ENCODE data around the gene GALNTL6. TPM values are rescaled to one million over a fixed set of nuclear protein-coding genes. Genes with fewer than 3 reads are reported as not detected.

The GALNTL6 gene
- total RNA-seq, 1 donor from 2014 or later: 0.16 TPM

GRCh38 chr4:172654457-172654856 is 841.3 kb downstream of the GALNTL6 start:
- no peak for DNase-seq (ENCODE audit: low spot score)

- no peak for DNase-seq (ENCODE audit: low spot score)
Measured at GRCh38 chr4:172656055-172656454, 842.9 kb downstream of the GALNTL6 start.

- no peak for DNase-seq (ENCODE audit: low spot score)
Measured at GRCh38 chr4:172657081-172657480, 843.9 kb downstream of the GALNTL6 start.

GRCh38 chr4:172660251-172660650 is 847.0 kb downstream of the GALNTL6 start:
- no peak for DNase-seq (ENCODE audit: low spot score)

- no peak for DNase-seq (ENCODE audit: low spot score)
Measured at GRCh38 chr4:172662113-172662512, 848.9 kb downstream of the GALNTL6 start.

GRCh38 chr4:172666711-172667368 is 853.6 kb downstream of the GALNTL6 start:
- no peak for DNase-seq (ENCODE audit: low spot score)

- DNase-seq (ENCODE audit: low spot score): no peak
Measured at GRCh38 chr4:172674811-172675210, 861.6 kb downstream of the GALNTL6 start.

GRCh38 chr4:172675232-172675631 is 862.0 kb downstream of the GALNTL6 start:
- no peak for DNase-seq (ENCODE audit: low spot score)

GRCh38 chr4:172680691-172681090 is 867.5 kb downstream of the GALNTL6 start:
- no peak for DNase-seq (ENCODE audit: low spot score)

GRCh38 chr4:172683021-172683420 is 869.8 kb downstream of the GALNTL6 start:
- DNase-seq (ENCODE audit: low spot score): no peak

- DNase-seq (ENCODE audit: low spot score): no peak
Measured at GRCh38 chr4:172686021-172686420, 872.8 kb downstream of the GALNTL6 start.

GRCh38 chr4:172688534-172688933 is 875.3 kb downstream of the GALNTL6 start:
- DNase-seq (ENCODE audit: low spot score): no peak

- DNase-seq (ENCODE audit: low spot score): no peak
Measured at GRCh38 chr4:172691552-172691951, 878.3 kb downstream of the GALNTL6 start.

GRCh38 chr4:172692701-172693100 is 879.5 kb downstream of the GALNTL6 start:
- DNase-seq (ENCODE audit: low spot score): no peak

- DNase-seq (ENCODE audit: low spot score): no peak
Measured at GRCh38 chr4:172698256-172698655, 885.1 kb downstream of the GALNTL6 start.

- DNase-seq (ENCODE audit: low spot score): no peak
Measured at GRCh38 chr4:172705565-172705964, 892.4 kb downstream of the GALNTL6 start.

- no peak for DNase-seq (ENCODE audit: low spot score)
Measured at GRCh38 chr4:172706000-172706399, 892.8 kb downstream of the GALNTL6 start.

GRCh38 chr4:172707622-172708021 is 894.4 kb downstream of the GALNTL6 start:
- no peak for DNase-seq (ENCODE audit: low spot score)

GRCh38 chr4:172708184-172708583 is 895.0 kb downstream of the GALNTL6 start:
- no peak for DNase-seq (ENCODE audit: low spot score)

GRCh38 chr4:172709376-172709775 is 896.2 kb downstream of the GALNTL6 start:
- DNase-seq (ENCODE audit: low spot score): no peak

GRCh38 chr4:172716291-172716690 is 903.1 kb downstream of the GALNTL6 start:
- no peak for DNase-seq (ENCODE audit: low spot score)

- DNase-seq (ENCODE audit: low spot score): no peak
Measured at GRCh38 chr4:172721659-172722058, 908.5 kb downstream of the GALNTL6 start.

- no peak for DNase-seq (ENCODE audit: low spot score)
Measured at GRCh38 chr4:172725581-172725980, 912.4 kb downstream of the GALNTL6 start.

- no peak for DNase-seq (ENCODE audit: low spot score)
Measured at GRCh38 chr4:172726001-172726423, 912.8 kb downstream of the GALNTL6 start.

Data from mesenteric fat pad (tissue), 1 donor.